GM21423 (cell line): ENCODE measurements around the gene CHCHD10.
"Not testable (repeated sequence)": the region's sequence is repeated elsewhere in the genome, so short reads cannot be mapped to it uniquely, and the experiment has no call there.

Source experiments
- ATAC-seq: cut with Tn5 transposase; IDR thresholded peaks from one replicate; pipeline ENCODE4 v1.9.1; 2021; ENCODE audit warnings: mild to moderate bottlenecking, moderate library complexity; ENCODE audit not compliant: unreplicated experiment

CHCHD10 gene

GRCh38 chr22:23751441-23751996, 16.3 kb downstream of the CHCHD10 start:
- ATAC-seq, result no peak

GRCh38 chr22:23750714-23751440, 16.9 kb downstream of the CHCHD10 start, which contains the start of gene ZNF70:
Gene ZNF70 (minus strand): TSS chr22:23751112. CDS start chr22:23745140, 5,972 bp downstream.
- peak; percentile 70 for ATAC-seq

GRCh38 chr22:23750367-23750713, 17.4 kb downstream of the CHCHD10 start:
- no peak for ATAC-seq

- ATAC-seq, result no peak
Measured at GRCh38 chr22:23749841-23750301, 17.9 kb downstream of the CHCHD10 start.

- no peak for ATAC-seq
Measured at GRCh38 chr22:23745791-23746190, 22.0 kb downstream of the CHCHD10 start.

- no peak for ATAC-seq
Measured at GRCh38 chr22:23744485-23744884, 23.3 kb downstream of the CHCHD10 start.

GRCh38 chr22:23744001-23744400, 23.8 kb downstream of the CHCHD10 start:
- no peak for ATAC-seq

- ATAC-seq, result no peak
Measured at GRCh38 chr22:23743303-23743705, 24.5 kb downstream of the CHCHD10 start.

- no peak for ATAC-seq
Measured at GRCh38 chr22:23742505-23743264, 25.1 kb downstream of the CHCHD10 start.

GRCh38 chr22:23737696-23738095, 30.1 kb downstream of the CHCHD10 start:
- ATAC-seq, result no peak

GRCh38 chr22:23728108-23728507, 39.7 kb downstream of the CHCHD10 start:
- ATAC-seq, result not testable (repeated sequence)

- ATAC-seq, result no peak
Measured at GRCh38 chr22:23722724-23723123, 45.0 kb downstream of the CHCHD10 start.

- ATAC-seq, result no peak
Measured at GRCh38 chr22:23722160-23722559, 45.6 kb downstream of the CHCHD10 start.

GRCh38 chr22:23720855-23721254, 46.9 kb downstream of the CHCHD10 start:
- ATAC-seq, result no peak

GRCh38 chr22:23718371-23719165, 49.2 kb downstream of the CHCHD10 start:
- ATAC-seq, result no peak

GRCh38 chr22:23716811-23717801, 50.7 kb downstream of the CHCHD10 start:
- ATAC-seq, result peak; percentile 89
